Sigmoid colon (tissue), 7 donors: Measurements from ENCODE around the gene CUEDC2. TPM values are rescaled to one million over a fixed set of nuclear protein-coding genes. Genes with fewer than 3 reads are reported as not detected.
A peak's percentile ranks its signal among the peaks of the same experiment; 100 is the strongest.

Experiments
- DNase-seq: peaks from one replicate; pipeline ENCODE4 v3.0.0-alpha.2; 2019
- H3K27ac ChIP-seq, 4 donors: fragments of 200-600 bp; sonication (generic); one replicate each; pipeline ENCODE4 v1.5.1; 2016 to 2019; ENCODE audit warnings: mild to moderate bottlenecking in 1 of 4
- H3K27me3 ChIP-seq, 3 donors: fragments of 200-600 bp; sonication (generic); one replicate each; pipeline ENCODE4 v1.5.1; 2019; ENCODE audit warnings: mild to moderate bottlenecking in 1 of 3
- H3K36me3 ChIP-seq, 4 donors: fragments of 200-600 bp; sonication (generic); one replicate each; pipeline ENCODE4 v1.5.1; 2016 to 2019
- H3K4me1 ChIP-seq, 4 donors: fragments of 200-600 bp; sonication (generic); one replicate each; pipeline ENCODE4 v1.5.1; 2017 to 2019
- H3K4me3 ChIP-seq, 4 donors: fragments of 200-600 bp; sonication (generic); one replicate each; pipeline ENCODE4 v1.5.1; 2017 to 2019; ENCODE audit warnings: mild to moderate bottlenecking in 2 of 4, moderate library complexity in 1 of 4
- H3K9me3 ChIP-seq, 4 donors: fragments of 200-600 bp in 3 of 4; sonication (generic) in 3 of 4; one replicate each; pipeline versions ENCODE4 v1.5.1 to v1.6.1; 2013 to 2019
- CTCF ChIP-seq, 4 experiments: fragments of 450-650 bp in 3 of 4; fragments of 200-600 bp in 1 of 4; IDR thresholded peaks; one replicate each; pipeline ENCODE4 v1.5.1; 2016 to 2019; ENCODE audit warnings: antibody characterized with exemption in 4 of 4, mild to moderate bottlenecking in 3 of 4, moderate library complexity in 2 of 4
- EP300 ChIP-seq, 4 donors: sonication (generic); formaldehyde crosslinking; IDR thresholded peaks; one replicate each; pipeline ENCODE4 v1.6.1; 2017; ENCODE audit warnings: antibody characterized with exemption in 4 of 4
- POLR2A ChIP-seq, 2 donors: fragments of 450-650 bp; IDR thresholded peaks; one replicate each; pipeline ENCODE4 v1.6.1; 2016; ENCODE audit warnings: antibody characterized with exemption in 2 of 2, mild to moderate bottlenecking in 2 of 2, moderate library complexity in 2 of 2
- POLR2AphosphoS5 ChIP-seq, 4 donors: sonication (generic); formaldehyde crosslinking; IDR thresholded peaks; one replicate each; pipeline ENCODE4 v1.6.1; 2017; ENCODE audit warnings: antibody characterized with exemption in 4 of 4
- WGBS, 2 donors: extraction: QIAGEN DNeasy Blood & Tissue Kit; methylation state at CpG; one replicate each; pipeline ENCODE4 v1.1.7; 2013; 5-methylcytosine and 5-hydroxymethylcytosine counted together
- intact Hi-C: fragments of 100-400 bp; cut with DNase I; formaldehyde crosslinking; loops from one replicate; pipeline ENCODE4 v1.15.1; 2023
- polyA plus RNA-seq, 3 donors: library from polyadenylated mRNA; stranded (reverse); fragments of 200-250 nt; gene quantifications; one replicate each; pipeline ENCODE4 v1.2.3, GENCODE V29; 2013
- total RNA-seq, 4 donors: library from RNA; depleted of rRNA; stranded (reverse); fragments of >200 nt; gene quantifications; one replicate each; pipeline ENCODE4 v1.1.0, GENCODE V29; 2016
- donor health status: healthy with polysubstance abuse.
- donor health status: Bipolar disorder and iron deficiency.
- donor health status: healthy.

CUEDC2 gene
- total and polyA plus RNA-seq, 7 donors, result 30.0 to 93.5 (median 65.2) TPM

- peaks cover 10 to 24% (median 11%) of the 10 kb centered on the region in 4 donors for H3K36me3 ChIP-seq
- TF ChIP-seq EP300 (IDR thresholded peaks at IDR 0.05) (no peak), POLR2AphosphoS5 (IDR thresholded peaks at IDR 0.05) (no peak), CTCF (IDR thresholded peaks at IDR 0.05) (no peak), POLR2A (IDR thresholded peaks at IDR 0.05) (no peak)
- no peak overlapping the region for H3K27ac ChIP-seq
- 89 to 95% methylated on average over 1 of the region's 1 CpG for WGBS, 2 donors
- DNase-seq, result no peak
- intact Hi-C loops, result loop anchor here (5.0 kb wide), 1 partner anchor 183 kb away; the partner anchor contains the start of gene PITX3
- no peak overlapping the region for H3K4me3 ChIP-seq
- no peaks in the 10 kb centered on the region for H3K9me3 ChIP-seq
- no peaks in the 10 kb centered on the region for H3K27me3 ChIP-seq
- peaks cover 0 to 21% (median 18%) of the 10 kb centered on the region in 4 donors for H3K4me1 ChIP-seq
Observed at GRCh38 chr10:102425444-102425843, 6.9 kb downstream of the CUEDC2 start.

GRCh38 chr10:102424916-102425315, 7.5 kb downstream of the CUEDC2 start:
- no peak overlapping the region for H3K27ac ChIP-seq

GRCh38 chr10:102424145-102424544, 8.2 kb downstream of the CUEDC2 start:
- Histone ChIP-seq H3K4me3 (no peak overlapping the region), H3K4me1 (peaks cover 0 to 34% (median 30%) of the 10 kb centered on the region in 4 donors), H3K27ac (no peak overlapping the region), H3K27me3 (no peaks in the 10 kb centered on the region), H3K36me3 (peaks cover 10 to 24% (median 11%) of the 10 kb centered on the region in 4 donors), H3K9me3 (no peaks in the 10 kb centered on the region)
- TF ChIP-seq POLR2AphosphoS5 (IDR thresholded peaks at IDR 0.05) (no peak), POLR2A (IDR thresholded peaks at IDR 0.05) (no peak), EP300 (IDR thresholded peaks at IDR 0.05) (no peak), CTCF (IDR thresholded peaks at IDR 0.05) (no peak)
- intact Hi-C loops, result loop anchor here (5.0 kb wide), 2 partner anchors 53 to 158 kb away; no protein-coding TSS in a partner anchor
- no peak for DNase-seq
- WGBS, 2 donors, result 80 to 93% methylated on average over 9 of the region's 9 CpGs

More at GRCh38 chr10:102424916-102425315, 7.5 kb downstream of the CUEDC2 start:
- no peak for TF ChIP-seq CTCF (IDR thresholded peaks at IDR 0.05)
- TF ChIP-seq POLR2AphosphoS5 (IDR thresholded peaks at IDR 0.05), result no peak
- no peak for TF ChIP-seq POLR2A (IDR thresholded peaks at IDR 0.05)
- TF ChIP-seq EP300 (IDR thresholded peaks at IDR 0.05), result no peak
- peaks cover 10 to 24% (median 11%) of the 10 kb centered on the region in 4 donors for H3K36me3 ChIP-seq
- H3K27me3 ChIP-seq, result no peaks in the 10 kb centered on the region
- WGBS, 2 donors, result 90 to 91% methylated on average over 6 of the region's 6 CpGs
- H3K9me3 ChIP-seq, result no peaks in the 10 kb centered on the region
- no peak for DNase-seq
- peaks cover 0 to 26% (median 23%) of the 10 kb centered on the region in 4 donors for H3K4me1 ChIP-seq
- intact Hi-C loops, result loop anchor here (5.0 kb wide), 3 partner anchors 52 to 183 kb away; partner anchors contain the start of gene PITX3
- H3K4me3 ChIP-seq, result no peak overlapping the region

- H3K4me3 ChIP-seq, result no peak overlapping the region
- WGBS, 2 donors, result 93 to 95% methylated on average over 13 of the region's 13 CpGs
- H3K4me1 ChIP-seq, result peaks cover 0 to 41% (median 36%) of the 10 kb centered on the region in 4 donors
- no peak for DNase-seq
- intact Hi-C loops, result loop anchor here (5.0 kb wide), 2 partner anchors 54 to 159 kb away; no protein-coding TSS in a partner anchor
- H3K27me3 ChIP-seq, result peaks cover 0 to 5% (median 0%) of the 10 kb centered on the region in 3 donors
- no peaks in the 10 kb centered on the region for H3K9me3 ChIP-seq
- peaks cover 10 to 24% (median 11%) of the 10 kb centered on the region in 4 donors for H3K36me3 ChIP-seq
- H3K27ac ChIP-seq, result peak overlapping the region in 3 of 4 donors; percentile 86 to 96 (median 91)
- TF ChIP-seq POLR2A (IDR thresholded peaks at IDR 0.05) (no peak), EP300 (IDR thresholded peaks at IDR 0.05) (no peak), POLR2AphosphoS5 (IDR thresholded peaks at IDR 0.05) (no peak), CTCF (IDR thresholded peaks at IDR 0.05) (no peak)
Observed at GRCh38 chr10:102423372-102423968, 8.9 kb downstream of the CUEDC2 start.
